OCI-LY7 (cell line): ENCODE data around the gene CHMP1A.

Experiments used
- CTCF ChIP-seq: fragments of 200-600 bp; sonication (generic); conservative IDR thresholded peaks from 2 replicates; pipeline ENCODE4 v1.5.1; 2014; ENCODE audit warnings: mild to moderate bottlenecking, antibody characterized with exemption, low read length, moderate library complexity, mixed read lengths
- EZH2phosphoT487 ChIP-seq: fragments of 200-600 bp; sonication (generic); IDR thresholded peaks from 2 replicates; pipeline ENCODE4 v1.6.1; 2018; ENCODE audit warnings: low read depth, borderline replicate concordance, mild to moderate bottlenecking, mixed run types, antibody characterized with exemption, low read length, moderate library complexity, mixed read lengths

GRCh38 chr16:89688395-89688794 is 30.9 kb upstream of the CHMP1A start:
- TF ChIP-seq CTCF: no peak
- no peak for TF ChIP-seq EZH2phosphoT487
